GM21528 (cell line): ENCODE measurements around the gene CHDH.
A peak's percentile ranks its signal among the peaks of the same experiment; 100 is the strongest.

Experiments used
- ATAC-seq: cut with Tn5 transposase; IDR thresholded peaks from one replicate; pipeline ENCODE4 v1.9.1; 2021; ENCODE audit warnings: mild to moderate bottlenecking, moderate library complexity; ENCODE audit not compliant: unreplicated experiment, low FRiP score

Gene CHDH

GRCh38 chr3:53795789-53796560, 50.2 kb downstream of the CHDH start:
- no peak for ATAC-seq

GRCh38 chr3:53795176-53795575, 51.0 kb downstream of the CHDH start:
- ATAC-seq: no peak

- ATAC-seq: no peak
These were observed 51.6 kb downstream of the CHDH start for GRCh38 chr3:53794597-53794996.

GRCh38 chr3:53792866-53793265, 53.4 kb downstream of the CHDH start:
- ATAC-seq: no peak

GRCh38 chr3:53791317-53791716, 54.9 kb downstream of the CHDH start:
- ATAC-seq: no peak

- no peak for ATAC-seq
These were observed 55.7 kb downstream of the CHDH start for GRCh38 chr3:53790470-53790869.

- ATAC-seq: no peak
These were observed 56.8 kb downstream of the CHDH start for GRCh38 chr3:53789459-53789858.

GRCh38 chr3:53788038-53788437, 58.2 kb downstream of the CHDH start:
- no peak for ATAC-seq

- ATAC-seq: no peak
These were observed 59.2 kb downstream of the CHDH start for GRCh38 chr3:53787016-53787415.

GRCh38 chr3:53780806-53781205, 65.4 kb downstream of the CHDH start:
- no peak for ATAC-seq

- no peak for ATAC-seq
These were observed 66.0 kb downstream of the CHDH start for GRCh38 chr3:53780171-53780570.

- ATAC-seq: no peak
These were observed 68.1 kb downstream of the CHDH start for GRCh38 chr3:53778153-53778552.

- no peak for ATAC-seq
These were observed 68.8 kb downstream of the CHDH start for GRCh38 chr3:53777468-53777867.

GRCh38 chr3:53776494-53777101, 69.6 kb downstream of the CHDH start:
- no peak for ATAC-seq

- ATAC-seq: no peak
These were observed 70.4 kb downstream of the CHDH start for GRCh38 chr3:53775834-53776251.

GRCh38 chr3:53775018-53775417, 71.2 kb downstream of the CHDH start:
- ATAC-seq: no peak

- ATAC-seq: no peak
These were observed 71.8 kb downstream of the CHDH start for GRCh38 chr3:53774414-53774813.

- peak; percentile 89 for ATAC-seq
These were observed 72.4 kb downstream of the CHDH start for GRCh38 chr3:53773611-53774368.

- no peak for ATAC-seq
These were observed 73.2 kb downstream of the CHDH start for GRCh38 chr3:53773021-53773436.

- ATAC-seq: no peak
These were observed 73.7 kb downstream of the CHDH start for GRCh38 chr3:53772562-53772961.
